ENCODE results near the gene NDUFB10. TPM values are rescaled to one million over a fixed set of nuclear protein-coding genes. Genes with fewer than 3 reads are reported as not detected.
"Not testable (repeated sequence)": the region's sequence is repeated elsewhere in the genome, so short reads cannot be mapped to it uniquely, and the experiment has no call there.

NDUFB10 gene
- total RNA-seq, 1 donor from 2014 or later, result 122 TPM

DNA sequence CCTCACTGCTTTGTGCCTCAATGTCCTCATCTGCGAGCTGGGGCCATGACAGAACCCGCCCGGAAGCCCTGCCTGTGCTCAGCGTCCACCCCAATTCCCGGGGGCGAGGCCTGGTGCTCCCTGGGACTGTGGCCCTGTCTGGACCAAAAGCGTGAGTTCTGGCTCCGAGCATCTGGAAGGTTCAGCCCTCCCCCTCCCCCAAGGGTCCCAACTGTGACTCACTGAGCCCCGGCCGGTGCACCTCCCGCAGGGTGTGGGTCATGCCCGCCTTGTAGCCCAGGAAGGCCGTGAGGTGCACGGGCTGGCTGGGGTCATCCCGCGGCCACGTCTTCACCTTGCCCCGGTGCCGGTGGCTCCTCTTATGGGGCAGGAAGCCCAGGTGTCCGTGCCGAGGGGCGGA, 5.6 kb upstream of the NDUFB10 start:
- DNase-seq (ENCODE audit: extremely low spot score, unreplicated experiment), result no peak
- no peaks in the 10 kb centered on the region for H3K4me1 Mint-ChIP-seq (ENCODE audit: unreplicated experiment)
- H3K9me3 Mint-ChIP-seq, result no peaks in the 10 kb centered on the region
- TF ChIP-seq, protein P1, sequence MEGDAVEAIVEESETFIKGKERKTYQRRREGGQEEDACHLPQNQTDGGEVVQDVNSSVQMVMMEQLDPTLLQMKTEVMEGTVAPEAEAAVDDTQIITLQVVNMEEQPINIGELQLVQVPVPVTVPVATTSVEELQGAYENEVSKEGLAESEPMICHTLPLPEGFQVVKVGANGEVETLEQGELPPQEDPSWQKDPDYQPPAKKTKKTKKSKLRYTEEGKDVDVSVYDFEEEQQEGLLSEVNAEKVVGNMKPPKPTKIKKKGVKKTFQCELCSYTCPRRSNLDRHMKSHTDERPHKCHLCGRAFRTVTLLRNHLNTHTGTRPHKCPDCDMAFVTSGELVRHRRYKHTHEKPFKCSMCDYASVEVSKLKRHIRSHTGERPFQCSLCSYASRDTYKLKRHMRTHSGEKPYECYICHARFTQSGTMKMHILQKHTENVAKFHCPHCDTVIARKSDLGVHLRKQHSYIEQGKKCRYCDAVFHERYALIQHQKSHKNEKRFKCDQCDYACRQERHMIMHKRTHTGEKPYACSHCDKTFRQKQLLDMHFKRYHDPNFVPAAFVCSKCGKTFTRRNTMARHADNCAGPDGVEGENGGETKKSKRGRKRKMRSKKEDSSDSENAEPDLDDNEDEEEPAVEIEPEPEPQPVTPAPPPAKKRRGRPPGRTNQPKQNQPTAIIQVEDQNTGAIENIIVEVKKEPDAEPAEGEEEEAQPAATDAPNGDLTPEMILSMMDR (conservative IDR thresholded peaks at IDR 0.05), result no peak
- no peaks in the 10 kb centered on the region for H3K27me3 Mint-ChIP-seq
- no peak overlapping the region for H3K27ac Mint-ChIP-seq
- H3K4me3 Mint-ChIP-seq, result no peak overlapping the region
- no peaks in the 10 kb centered on the region for H3K36me3 Mint-ChIP-seq

DNA sequence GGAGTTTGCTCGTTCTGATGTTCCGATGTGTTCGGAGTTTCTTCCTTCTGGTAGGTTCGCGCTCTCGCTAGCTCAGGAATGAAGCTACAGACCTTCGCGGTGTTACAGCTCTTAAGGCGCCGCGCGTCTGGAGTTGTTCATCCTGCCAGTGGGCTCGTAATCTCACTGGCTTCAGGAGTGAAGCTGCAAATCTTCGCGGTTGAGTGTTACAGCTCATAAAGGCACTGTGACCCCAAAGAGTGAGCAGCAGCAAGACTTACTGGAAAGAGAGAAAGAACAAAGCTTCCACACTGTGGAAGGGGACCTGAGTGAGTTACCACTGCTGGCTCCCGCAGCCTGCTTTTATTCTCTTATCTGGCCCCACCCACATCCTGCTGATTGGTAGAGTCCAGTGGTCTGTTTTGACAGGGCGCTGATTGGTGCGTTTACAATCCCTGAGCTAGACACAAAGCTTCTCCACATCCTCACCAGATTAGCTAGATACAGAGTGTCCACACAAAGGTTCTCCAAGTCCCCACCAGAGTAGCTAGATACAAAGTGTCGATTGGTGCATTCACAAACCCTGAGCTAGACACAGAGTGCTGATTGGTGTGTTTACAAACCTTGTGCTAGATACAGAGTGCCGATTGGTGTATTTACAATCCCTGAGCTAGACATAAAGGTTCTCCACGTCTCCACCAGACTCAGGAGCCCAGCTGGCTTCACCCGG, 1.8 kb upstream of the NDUFB10 start:
- H3K36me3 Mint-ChIP-seq; H3K4me3 Mint-ChIP-seq; H3K27me3 Mint-ChIP-seq; H3K27ac Mint-ChIP-seq; H3K9me3 Mint-ChIP-seq; DNase-seq (ENCODE audit: extremely low spot score, unreplicated experiment): not testable (repeated sequence)
- peaks cover 12% of the 10 kb centered on the region for H3K4me1 Mint-ChIP-seq (ENCODE audit: unreplicated experiment)

DNA sequence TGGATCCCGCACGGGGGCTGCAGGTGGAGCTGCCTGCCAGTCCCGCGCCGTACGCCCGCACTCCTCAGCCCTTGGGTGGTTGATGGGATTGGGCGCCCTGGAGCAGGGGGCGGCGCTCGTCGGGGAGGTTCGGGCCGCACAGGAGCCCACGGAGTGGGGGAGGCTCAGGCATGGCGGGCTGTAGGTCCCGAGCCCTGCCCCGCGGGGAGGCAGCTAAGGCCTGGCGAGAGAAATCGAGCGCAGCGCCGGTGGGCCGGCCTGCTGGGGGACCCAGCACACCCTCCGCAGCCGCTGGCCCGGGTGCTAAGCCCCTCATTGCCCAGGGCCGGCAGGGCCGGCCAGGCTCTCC, 1.2 kb upstream of the NDUFB10 start:
- not testable (repeated sequence) for H3K36me3 Mint-ChIP-seq; H3K27ac Mint-ChIP-seq; H3K27me3 Mint-ChIP-seq; DNase-seq (ENCODE audit: extremely low spot score, unreplicated experiment); H3K9me3 Mint-ChIP-seq; H3K4me3 Mint-ChIP-seq
- peaks cover 12% of the 10 kb centered on the region for H3K4me1 Mint-ChIP-seq (ENCODE audit: unreplicated experiment)

DNA sequence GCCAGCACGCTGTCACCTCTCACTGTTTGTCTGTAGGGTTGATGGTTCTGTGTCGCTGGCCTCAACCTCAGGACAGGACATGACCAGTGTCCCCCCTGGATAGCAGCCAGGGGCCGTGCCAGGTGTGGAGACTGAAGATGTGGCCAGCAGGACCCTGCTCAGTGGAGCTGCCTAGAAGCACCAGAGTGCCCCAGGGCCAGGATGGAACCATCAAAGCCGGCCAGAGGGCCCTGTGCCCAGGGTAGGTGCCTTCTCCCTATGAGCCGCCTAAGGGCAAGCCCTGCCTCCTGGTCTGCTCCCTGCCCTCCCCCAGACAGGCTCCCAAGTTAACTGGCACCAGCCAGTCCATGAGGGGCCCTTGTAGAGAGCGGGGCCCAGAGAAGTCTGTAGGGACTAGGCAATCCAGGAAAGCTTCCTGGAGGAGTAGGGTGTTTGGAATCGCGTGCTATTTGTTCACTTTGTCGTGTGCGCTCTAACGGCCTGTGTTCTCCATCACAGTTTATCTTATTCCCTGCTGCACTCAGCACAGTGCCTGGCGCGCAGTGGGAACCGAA, 546 bp upstream of the NDUFB10 start:
- H3K4me3 Mint-ChIP-seq, result peak overlapping the region; percentile 96
- H3K27me3 Mint-ChIP-seq, result no peaks in the 10 kb centered on the region
- TF ChIP-seq, protein P1 (conservative IDR thresholded peaks at IDR 0.05), result no peak
- H3K36me3 Mint-ChIP-seq, result peaks cover 9% of the 10 kb centered on the region
- no peak overlapping the region for H3K27ac Mint-ChIP-seq
- H3K4me1 Mint-ChIP-seq (ENCODE audit: unreplicated experiment), result peaks cover 17% of the 10 kb centered on the region
- no peak for DNase-seq (ENCODE audit: extremely low spot score, unreplicated experiment)
- no peaks in the 10 kb centered on the region for H3K9me3 Mint-ChIP-seq

DNA sequence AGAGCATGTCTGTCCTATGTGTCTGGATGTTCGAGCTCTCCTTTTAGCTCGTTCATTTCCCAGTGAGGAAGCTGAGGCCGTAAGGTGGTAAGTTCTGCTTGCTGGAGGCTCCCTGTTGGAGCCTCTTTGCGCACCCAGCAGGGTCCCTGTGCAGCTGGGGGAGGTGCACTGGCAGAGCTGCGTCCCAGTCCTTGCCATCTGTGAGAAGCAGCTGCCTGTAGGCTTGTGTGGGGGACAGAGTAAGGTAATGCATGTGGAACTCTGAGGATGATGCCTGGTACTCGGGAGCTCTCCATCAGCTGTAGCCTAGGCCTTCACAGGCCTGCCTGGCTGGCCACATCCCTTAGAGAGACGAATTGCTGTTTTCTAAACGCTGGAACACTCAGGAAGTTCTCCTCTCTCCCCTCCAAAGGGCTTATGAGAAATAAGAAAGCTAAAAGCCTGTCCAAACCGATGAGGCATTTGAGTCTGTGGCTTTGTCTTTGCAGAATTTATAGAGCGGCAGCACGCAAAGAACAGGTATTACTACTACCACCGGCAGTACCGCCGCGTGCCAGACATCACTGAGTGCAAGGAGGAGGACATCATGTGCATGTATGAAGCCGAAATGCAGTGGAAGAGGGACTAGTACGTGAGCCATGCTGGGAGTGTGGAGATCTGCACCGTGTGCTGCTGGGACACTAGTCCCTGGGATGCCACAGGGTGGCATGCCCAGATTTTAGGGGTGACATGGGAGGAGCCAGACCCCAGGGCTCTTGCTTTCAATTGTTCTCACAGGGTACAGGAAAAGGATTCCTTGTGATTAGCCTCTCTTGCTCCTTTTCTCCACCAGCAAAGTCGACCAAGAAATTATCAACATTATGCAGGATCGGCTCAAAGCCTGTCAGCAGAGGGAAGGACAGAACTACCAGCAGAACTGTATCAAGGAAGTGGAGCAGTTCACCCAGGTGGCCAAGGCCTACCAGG, 1.6 kb downstream of the NDUFB10 start:
- Mint-ChIP-seq H3K36me3 (peaks cover 13% of the 10 kb centered on the region), H3K27ac (peak overlapping the region; percentile 89), H3K4me1 (ENCODE audit: unreplicated experiment) (peaks cover 26% of the 10 kb centered on the region), H3K27me3 (no peaks in the 10 kb centered on the region), H3K9me3 (no peaks in the 10 kb centered on the region), H3K4me3 (peak overlapping the region; percentile 96)
- DNase-seq (ENCODE audit: extremely low spot score, unreplicated experiment), result no peak
- TF ChIP-seq, protein P1 (conservative IDR thresholded peaks at IDR 0.05), result no peak

DNA sequence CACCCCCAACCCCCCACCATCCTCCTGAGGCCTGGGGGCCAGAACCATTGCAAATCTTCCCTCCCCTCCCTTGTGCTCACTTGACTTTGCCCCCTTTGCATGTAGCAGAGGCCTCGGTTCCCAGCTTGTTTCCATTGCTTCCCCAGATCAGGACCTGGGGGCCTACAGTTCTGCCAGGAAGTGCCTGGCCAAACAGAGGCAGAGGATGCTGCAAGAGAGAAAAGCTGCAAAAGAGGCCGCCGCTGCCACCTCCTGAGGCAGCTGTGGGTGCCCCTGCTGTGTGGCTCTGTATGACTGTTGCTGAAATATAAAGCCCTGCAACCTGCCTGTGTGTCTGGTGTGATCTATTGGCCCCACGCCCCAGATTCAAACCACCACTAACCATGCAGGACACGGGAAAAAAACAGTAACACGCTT, 2.3 kb downstream of the NDUFB10 start:
- no peaks in the 10 kb centered on the region for H3K9me3 Mint-ChIP-seq

DNA sequence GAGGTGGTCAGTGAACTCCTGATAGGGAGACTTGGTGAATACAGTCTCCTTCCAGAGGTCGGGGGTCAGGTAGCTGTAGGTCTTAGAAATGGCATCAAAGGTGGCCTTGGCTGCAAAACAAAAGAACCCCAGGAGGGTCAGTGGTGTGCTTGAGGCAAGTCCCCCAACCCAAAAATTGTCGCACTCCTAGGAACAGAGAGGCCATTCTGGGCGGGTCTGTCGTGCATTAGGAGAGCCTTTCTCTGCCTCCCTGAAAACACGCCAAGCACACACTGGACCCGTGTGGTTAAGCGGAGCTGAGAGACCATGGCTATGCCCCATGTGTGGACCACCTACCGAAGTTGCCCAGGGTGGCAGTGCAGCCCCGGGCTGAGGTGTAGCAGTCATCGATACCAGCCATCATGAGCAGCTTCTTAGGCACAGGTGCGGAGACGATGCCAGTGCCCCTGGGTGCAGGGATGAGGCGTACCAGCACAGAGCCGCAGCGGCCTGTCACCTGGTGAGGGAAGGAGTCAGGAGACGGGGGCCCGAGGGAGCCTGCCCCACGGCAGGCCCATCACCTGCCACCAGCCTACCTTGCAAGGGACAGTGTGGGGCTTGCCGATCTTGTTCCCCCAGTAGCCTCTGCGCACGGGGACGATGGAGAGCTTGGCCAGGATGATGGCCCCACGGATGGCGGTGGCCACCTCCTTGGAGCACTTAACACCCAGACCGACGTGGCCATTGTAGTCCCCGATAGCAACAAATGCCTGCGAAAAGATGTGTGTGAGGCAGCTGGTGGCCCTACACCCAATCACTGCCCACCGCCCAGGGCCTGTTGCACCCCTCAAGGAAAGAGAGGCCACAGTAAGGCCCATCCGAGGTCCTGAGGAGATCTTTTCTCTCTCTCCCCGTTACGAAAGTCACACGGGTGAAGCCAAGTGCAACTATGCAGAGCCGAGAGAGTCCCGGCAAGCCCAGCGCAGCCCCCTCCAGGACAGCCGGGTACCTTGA, 3.1 kb downstream of the NDUFB10 start:
- not testable (repeated sequence) for H3K27me3 Mint-ChIP-seq; DNase-seq (ENCODE audit: extremely low spot score, unreplicated experiment); H3K9me3 Mint-ChIP-seq
- peaks cover 13% of the 10 kb centered on the region for H3K36me3 Mint-ChIP-seq
- peak overlapping the region; percentile 96 for H3K27ac Mint-ChIP-seq
- peak overlapping the region; percentile 94 for H3K4me3 Mint-ChIP-seq
- peaks cover 26% of the 10 kb centered on the region for H3K4me1 Mint-ChIP-seq (ENCODE audit: unreplicated experiment)

More for the DNA sequence above, 2.3 kb downstream of the NDUFB10 start:
- peak overlapping the region; percentile 70 for H3K4me3 Mint-ChIP-seq
- peak overlapping the region; percentile 89 for H3K27ac Mint-ChIP-seq
- peaks cover 26% of the 10 kb centered on the region for H3K4me1 Mint-ChIP-seq (ENCODE audit: unreplicated experiment)
- no peak for DNase-seq (ENCODE audit: extremely low spot score, unreplicated experiment)
- peaks cover 13% of the 10 kb centered on the region for H3K36me3 Mint-ChIP-seq
- TF ChIP-seq, protein P1 (conservative IDR thresholded peaks at IDR 0.05), result no peak
- no peaks in the 10 kb centered on the region for H3K27me3 Mint-ChIP-seq

Measured in type B pancreatic cell (in vitro differentiated cells).